ENCODE data around the gene HPN. TPM values are rescaled to one million over a fixed set of nuclear protein-coding genes. Genes with fewer than 3 reads are reported as not detected.
"Not testable (repeated sequence)": the region's sequence is repeated elsewhere in the genome, so short reads cannot be mapped to it uniquely, and the experiment has no call there.

The HPN gene
- total RNA-seq, 2 donors from 2014 or later: 0.27 to 1.0 TPM

DNA sequence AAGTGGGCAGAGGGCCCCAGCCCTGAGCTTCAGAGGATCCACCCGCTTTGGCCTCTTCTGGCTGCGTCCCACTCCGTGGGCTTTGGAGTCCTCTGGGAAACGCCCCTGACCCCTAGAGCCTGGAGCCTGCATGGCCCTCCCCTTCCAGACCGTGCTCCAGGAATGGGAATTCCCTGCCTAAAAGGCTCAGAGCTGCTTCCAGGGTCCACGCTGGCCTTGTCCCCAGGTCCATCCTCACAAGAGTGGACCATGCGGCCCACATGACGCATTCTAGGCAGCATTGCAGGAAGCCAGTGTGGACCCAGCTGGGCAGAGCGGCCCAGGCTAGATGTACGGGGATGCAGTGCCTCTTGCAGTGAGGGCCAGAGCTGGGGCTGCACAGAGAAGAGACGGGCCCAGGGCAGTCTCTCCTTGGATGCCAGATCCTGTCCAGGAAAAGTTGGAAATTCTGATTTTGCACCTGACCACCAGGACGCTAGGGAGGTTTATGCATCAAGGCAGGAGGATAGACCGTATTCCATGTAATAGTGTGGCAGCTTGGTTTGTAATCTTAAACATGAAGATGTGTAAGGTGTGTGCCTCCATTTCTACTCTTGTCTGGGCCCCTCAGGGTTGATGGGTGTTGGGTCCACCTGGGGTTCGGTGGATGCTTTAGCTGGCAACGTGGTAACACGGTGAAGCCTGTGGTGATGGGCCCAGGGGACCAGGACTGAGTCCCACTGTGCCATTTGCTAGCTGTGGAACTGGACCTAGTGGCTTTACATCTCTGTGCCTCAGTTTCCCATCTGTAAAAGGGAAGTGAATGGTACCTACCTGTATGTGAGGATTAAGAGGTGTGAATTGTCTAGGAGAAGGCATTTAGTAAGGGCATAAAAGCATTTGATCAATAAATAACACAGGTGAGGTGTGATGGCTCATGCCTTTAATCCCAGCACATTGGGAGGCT lies 59.3 kb downstream of the HPN start:
- Histone ChIP-seq H3K27me3 (no peaks in the 10 kb centered on the region), H3K9ac (ENCODE audit: low read depth in 2 of 2, low read length in 2 of 2) (no peak overlapping the region), H3K4me1 (no peaks in the 10 kb centered on the region), H3K9me3 (no peaks in the 10 kb centered on the region), H3K36me3 (no peaks in the 10 kb centered on the region), H3K27ac (no peak overlapping the region), H3K4me3 (no peak overlapping the region)
- intact Hi-C loops (cut with DNase I): no loop called here
- no peak for DNase-seq
- TF ChIP-seq, protein P1, sequence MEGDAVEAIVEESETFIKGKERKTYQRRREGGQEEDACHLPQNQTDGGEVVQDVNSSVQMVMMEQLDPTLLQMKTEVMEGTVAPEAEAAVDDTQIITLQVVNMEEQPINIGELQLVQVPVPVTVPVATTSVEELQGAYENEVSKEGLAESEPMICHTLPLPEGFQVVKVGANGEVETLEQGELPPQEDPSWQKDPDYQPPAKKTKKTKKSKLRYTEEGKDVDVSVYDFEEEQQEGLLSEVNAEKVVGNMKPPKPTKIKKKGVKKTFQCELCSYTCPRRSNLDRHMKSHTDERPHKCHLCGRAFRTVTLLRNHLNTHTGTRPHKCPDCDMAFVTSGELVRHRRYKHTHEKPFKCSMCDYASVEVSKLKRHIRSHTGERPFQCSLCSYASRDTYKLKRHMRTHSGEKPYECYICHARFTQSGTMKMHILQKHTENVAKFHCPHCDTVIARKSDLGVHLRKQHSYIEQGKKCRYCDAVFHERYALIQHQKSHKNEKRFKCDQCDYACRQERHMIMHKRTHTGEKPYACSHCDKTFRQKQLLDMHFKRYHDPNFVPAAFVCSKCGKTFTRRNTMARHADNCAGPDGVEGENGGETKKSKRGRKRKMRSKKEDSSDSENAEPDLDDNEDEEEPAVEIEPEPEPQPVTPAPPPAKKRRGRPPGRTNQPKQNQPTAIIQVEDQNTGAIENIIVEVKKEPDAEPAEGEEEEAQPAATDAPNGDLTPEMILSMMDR (IDR thresholded peaks at IDR 0.05): no peak

DNA sequence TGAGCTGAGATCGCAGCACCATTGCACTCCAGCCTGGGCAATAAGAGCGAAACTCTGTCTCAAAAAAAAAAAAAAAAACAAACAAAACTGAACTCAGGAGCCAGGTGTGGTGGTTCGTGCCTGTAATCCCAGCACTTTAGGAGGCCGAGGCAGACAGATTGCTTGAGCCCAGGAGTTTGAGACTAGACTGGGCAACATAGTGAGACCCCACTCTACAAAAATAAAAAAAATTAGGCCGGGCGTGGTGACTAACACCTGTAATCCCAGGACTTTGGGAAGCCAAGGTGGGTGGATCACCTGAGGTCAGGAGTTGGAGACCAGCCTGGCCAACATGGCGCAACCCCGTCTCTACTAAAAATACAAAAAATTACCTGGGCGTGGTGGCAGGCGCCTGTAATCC lies 60.4 kb downstream of the HPN start:
- H3K27me3 ChIP-seq, H3K27ac ChIP-seq, DNase-seq: not testable (repeated sequence)

DNA sequence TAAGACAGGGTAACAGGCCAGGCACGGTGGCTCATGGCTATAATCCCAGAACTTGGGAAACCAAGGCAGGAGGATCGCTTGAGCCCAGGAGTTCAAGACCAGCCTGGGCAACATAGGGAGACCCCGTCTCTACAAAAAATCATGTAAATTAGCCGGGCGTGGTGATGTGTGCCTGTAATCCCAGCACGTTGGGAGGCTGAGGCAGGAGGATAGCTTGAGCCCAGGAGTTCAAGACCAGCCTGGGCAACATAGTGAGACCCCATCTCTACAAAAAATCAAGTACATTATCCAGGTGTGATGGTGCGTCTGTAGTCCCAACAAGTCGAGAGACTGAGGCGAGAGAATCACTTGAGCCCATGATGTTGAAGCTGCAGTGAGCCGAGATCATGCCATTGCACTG lies 62.1 kb downstream of the HPN start:
- H3K9ac ChIP-seq (ENCODE audit: low read depth in 2 of 2, low read length in 2 of 2); H3K4me1 ChIP-seq; H3K9me3 ChIP-seq; H3K36me3 ChIP-seq; H3K27me3 ChIP-seq; H3K27ac ChIP-seq; DNase-seq; intact Hi-C loops (cut with DNase I); H3K4me3 ChIP-seq: not testable (repeated sequence)

More for the DNA sequence above, 60.4 kb downstream of the HPN start:
- H3K4me3 ChIP-seq; H3K4me1 ChIP-seq; H3K9me3 ChIP-seq; intact Hi-C loops (cut with DNase I); H3K9ac ChIP-seq (ENCODE audit: low read depth in 2 of 2, low read length in 2 of 2); H3K36me3 ChIP-seq: not testable (repeated sequence)

DNA sequence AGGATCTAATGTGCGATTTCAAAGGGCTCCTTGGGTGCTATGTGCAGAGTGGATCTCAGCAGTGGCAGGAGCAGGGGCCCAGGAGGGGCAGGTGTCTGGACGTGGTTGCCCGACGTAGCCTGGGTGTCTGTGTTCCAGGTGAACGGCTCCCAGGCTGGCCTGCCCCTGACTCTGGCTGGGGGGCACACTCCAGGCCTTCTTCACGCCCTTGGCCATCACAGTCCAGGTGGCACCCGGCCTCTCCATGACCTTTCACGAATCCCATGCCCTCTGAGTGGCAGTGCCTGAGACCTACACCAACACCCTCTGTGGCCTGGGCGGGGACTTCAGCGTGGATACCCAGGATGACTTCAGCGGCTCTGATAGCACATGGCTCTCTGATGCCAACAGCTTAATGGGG lies 62.8 kb downstream of the HPN start:
- TF ChIP-seq, protein P1 (IDR thresholded peaks at IDR 0.05): no peak
- Histone ChIP-seq H3K27ac (no peak overlapping the region), H3K9me3 (no peaks in the 10 kb centered on the region), H3K4me1 (peaks cover 6% of the 10 kb centered on the region), H3K9ac (ENCODE audit: low read depth in 2 of 2, low read length in 2 of 2) (no peak overlapping the region), H3K4me3 (no peak overlapping the region), H3K27me3 (no peaks in the 10 kb centered on the region), H3K36me3 (no peaks in the 10 kb centered on the region)
- DNase-seq: no peak
- intact Hi-C loops (cut with DNase I): no loop called here

DNA sequence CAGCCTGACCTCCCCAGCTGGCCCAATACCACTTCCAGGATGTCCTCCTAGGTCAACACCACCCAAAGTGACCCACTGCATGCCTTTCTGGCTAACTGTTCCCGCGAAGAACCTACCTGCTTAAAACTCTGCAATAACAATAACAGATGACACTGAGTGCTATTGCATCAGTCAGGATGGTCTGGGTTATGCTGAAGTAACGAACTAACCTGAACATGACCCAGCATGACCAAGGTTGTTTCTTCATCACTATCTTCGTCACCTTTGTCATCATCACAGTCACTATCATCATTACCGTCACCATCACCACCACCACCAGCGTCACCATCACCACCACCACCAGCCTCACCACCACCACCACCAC lies 63.5 kb downstream of the HPN start:
- H3K4me1 ChIP-seq: peaks cover 6% of the 10 kb centered on the region
- TF ChIP-seq, protein P1 (IDR thresholded peaks at IDR 0.05): no peak
- intact Hi-C loops (cut with DNase I): no loop called here
- H3K4me3 ChIP-seq: no peak overlapping the region
- no peaks in the 10 kb centered on the region for H3K9me3 ChIP-seq
- no peaks in the 10 kb centered on the region for H3K36me3 ChIP-seq
- no peak overlapping the region for H3K27ac ChIP-seq
- no peaks in the 10 kb centered on the region for H3K27me3 ChIP-seq
- no peak overlapping the region for H3K9ac ChIP-seq (ENCODE audit: low read depth in 2 of 2, low read length in 2 of 2)
- DNase-seq: no peak

DNA sequence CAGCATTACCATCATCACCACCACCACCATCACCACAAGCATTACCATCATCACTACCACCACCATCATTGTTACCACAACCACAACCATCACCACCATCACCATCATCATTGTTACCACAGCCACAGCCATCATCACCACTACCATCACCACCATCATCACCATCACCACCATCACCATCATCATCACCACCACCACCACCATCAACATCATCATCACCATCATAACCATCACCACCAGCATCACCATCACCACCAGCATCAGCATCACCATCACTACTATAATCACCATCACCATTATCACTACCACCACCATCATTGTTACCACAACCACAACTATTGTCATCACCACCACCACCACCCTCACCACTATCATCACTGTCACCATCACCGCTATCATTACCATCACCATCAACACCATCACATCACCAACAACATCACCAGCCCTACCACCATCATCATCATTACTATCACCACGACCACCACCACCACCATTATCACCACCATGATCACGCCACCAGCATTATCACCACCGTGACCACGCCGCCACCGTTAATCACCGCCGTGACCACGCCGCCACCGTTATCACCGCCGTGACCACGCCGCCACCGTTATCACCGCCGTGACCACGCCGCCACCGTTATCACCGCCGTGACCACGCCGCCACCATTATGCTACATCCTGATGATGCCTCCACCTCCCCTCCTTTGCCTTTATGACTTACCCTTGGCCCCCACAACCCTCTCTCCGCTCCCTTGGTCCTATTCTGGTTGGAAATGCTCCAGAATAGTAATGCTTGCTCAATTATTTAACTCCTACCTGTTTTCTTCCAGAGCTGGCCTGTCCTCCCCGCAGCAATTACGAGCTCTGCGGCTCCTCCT lies 64.1 kb downstream of the HPN start:
- DNase-seq: no peak
- TF ChIP-seq, protein P1 (IDR thresholded peaks at IDR 0.05): no peak
- Histone ChIP-seq H3K36me3 (no peaks in the 10 kb centered on the region), H3K9ac (ENCODE audit: low read depth in 2 of 2, low read length in 2 of 2) (no peak overlapping the region), H3K27me3 (no peaks in the 10 kb centered on the region), H3K4me1 (peaks cover 6% of the 10 kb centered on the region), H3K9me3 (no peaks in the 10 kb centered on the region), H3K27ac (no peak overlapping the region), H3K4me3 (no peak overlapping the region)
- intact Hi-C loops (cut with DNase I): no loop called here
